AG10803 (cell line): ENCODE results near the gene NOCT.

ENCODE experiments used
- DNase-seq: peaks from one replicate; pipeline ENCODE4 v3.0.0; 2010; ENCODE audit warnings: low read depth
- H3K4me3 ChIP-seq: 2 replicates; pipeline ENCODE4 v1.5.1; 2011; ENCODE audit warnings: mild to moderate bottlenecking, low read length, control low read depth
- CTCF ChIP-seq: conservative IDR thresholded peaks from 2 replicates; pipeline ENCODE4 v1.5.1; 2011; ENCODE audit warnings: mild to moderate bottlenecking, low read length, control low read depth, inconsistent platforms

The NOCT gene

GRCh38 chr4:139092271-139092670 lies 76.7 kb downstream of the NOCT start:
- no peak overlapping the region for H3K4me3 ChIP-seq
- DNase-seq: no peak
- no peak for TF ChIP-seq CTCF
